Measurements from ENCODE around the gene UBTD1. TPM values are rescaled to one million over a fixed set of nuclear protein-coding genes. Genes with fewer than 3 reads are reported as not detected.

UBTD1 gene
- total RNA-seq, 2 donors from 2014 or later, result 19.1 to 19.3 TPM

DNA sequence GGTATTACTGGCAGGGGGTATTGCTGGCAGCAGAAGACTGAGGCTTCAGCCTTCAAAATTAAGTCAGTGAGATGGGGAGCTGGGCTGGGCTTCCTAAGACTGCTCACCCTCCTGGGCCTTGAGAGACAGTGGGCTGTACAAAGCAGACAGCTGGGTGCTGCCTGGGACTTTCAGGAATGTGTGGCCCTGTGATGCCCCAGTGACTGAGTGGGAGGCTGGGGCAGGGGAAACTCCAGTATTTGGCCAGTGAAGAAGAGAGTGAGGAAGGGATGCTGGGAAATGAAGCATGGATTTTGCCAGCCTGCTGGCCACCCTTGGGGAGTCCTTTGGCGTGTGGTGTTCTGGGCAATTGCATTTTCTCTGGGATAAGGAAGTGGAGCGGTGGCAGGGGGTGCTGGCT, 74.3 kb downstream of the UBTD1 start:
- no peaks in the 10 kb centered on the region for H3K27me3 Mint-ChIP-seq (ENCODE audit: insufficient read depth)
- no peaks in the 10 kb centered on the region for H3K27me3 ChIP-seq (ENCODE audit: control insufficient read depth, insufficient read depth, low read length, poor library complexity, severe bottlenecking)
- H3K27ac ChIP-seq (ENCODE audit: low read depth, low read length), result no peak overlapping the region
- TF ChIP-seq, protein P1, sequence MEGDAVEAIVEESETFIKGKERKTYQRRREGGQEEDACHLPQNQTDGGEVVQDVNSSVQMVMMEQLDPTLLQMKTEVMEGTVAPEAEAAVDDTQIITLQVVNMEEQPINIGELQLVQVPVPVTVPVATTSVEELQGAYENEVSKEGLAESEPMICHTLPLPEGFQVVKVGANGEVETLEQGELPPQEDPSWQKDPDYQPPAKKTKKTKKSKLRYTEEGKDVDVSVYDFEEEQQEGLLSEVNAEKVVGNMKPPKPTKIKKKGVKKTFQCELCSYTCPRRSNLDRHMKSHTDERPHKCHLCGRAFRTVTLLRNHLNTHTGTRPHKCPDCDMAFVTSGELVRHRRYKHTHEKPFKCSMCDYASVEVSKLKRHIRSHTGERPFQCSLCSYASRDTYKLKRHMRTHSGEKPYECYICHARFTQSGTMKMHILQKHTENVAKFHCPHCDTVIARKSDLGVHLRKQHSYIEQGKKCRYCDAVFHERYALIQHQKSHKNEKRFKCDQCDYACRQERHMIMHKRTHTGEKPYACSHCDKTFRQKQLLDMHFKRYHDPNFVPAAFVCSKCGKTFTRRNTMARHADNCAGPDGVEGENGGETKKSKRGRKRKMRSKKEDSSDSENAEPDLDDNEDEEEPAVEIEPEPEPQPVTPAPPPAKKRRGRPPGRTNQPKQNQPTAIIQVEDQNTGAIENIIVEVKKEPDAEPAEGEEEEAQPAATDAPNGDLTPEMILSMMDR (conservative IDR thresholded peaks at IDR 0.05), result no peak
- H3K36me3 Mint-ChIP-seq (ENCODE audit: low read depth), result peaks cover 6% of the 10 kb centered on the region
- no peaks in the 10 kb centered on the region for H3K4me1 Mint-ChIP-seq
- H3K4me1 ChIP-seq (ENCODE audit: control insufficient read depth, insufficient read depth, low read length), result no peaks in the 10 kb centered on the region
- H3K4me3 Mint-ChIP-seq, result no peak overlapping the region
- DNase-seq, result no peak
- no peak overlapping the region for H3K9ac ChIP-seq (ENCODE audit: extremely low read depth, low read length, poor library complexity, severe bottlenecking)
- no peaks in the 10 kb centered on the region for H3K9me3 Mint-ChIP-seq
- WGBS, 2 experiments (ENCODE audit: insufficient coverage in 1 of 2, insufficient read length in 1 of 2), result 80 to 95% methylated on average over 1 to 2 of the region's 2 CpGs
- no peak overlapping the region for H3K4me3 ChIP-seq (ENCODE audit: low read length)
- H3K27ac Mint-ChIP-seq, result no peak overlapping the region
- peaks cover 8% of the 10 kb centered on the region for H3K36me3 ChIP-seq (ENCODE audit: control insufficient read depth, insufficient read depth, low read length)
- H3K9me3 ChIP-seq (ENCODE audit: control insufficient read depth, low read length), result no peaks in the 10 kb centered on the region

- Mint-ChIP-seq H3K4me3 (no peak overlapping the region), H3K4me1 (no peaks in the 10 kb centered on the region), H3K27ac (no peak overlapping the region), H3K9me3 (no peaks in the 10 kb centered on the region), H3K36me3 (ENCODE audit: low read depth) (peaks cover 4% of the 10 kb centered on the region), H3K27me3 (ENCODE audit: insufficient read depth) (no peaks in the 10 kb centered on the region)
- H3K27me3 ChIP-seq (ENCODE audit: control insufficient read depth, insufficient read depth, low read length, poor library complexity, severe bottlenecking), result no peaks in the 10 kb centered on the region
- no peak for DNase-seq
- no peaks in the 10 kb centered on the region for H3K4me1 ChIP-seq (ENCODE audit: control insufficient read depth, insufficient read depth, low read length)
- TF ChIP-seq, protein P1 (conservative IDR thresholded peaks at IDR 0.05), result no peak
- 70 to 73% methylated on average over 2 of the region's 2 CpGs for WGBS, 2 experiments (ENCODE audit: insufficient coverage in 1 of 2, insufficient read length in 1 of 2)
- peaks cover 8% of the 10 kb centered on the region for H3K36me3 ChIP-seq (ENCODE audit: control insufficient read depth, insufficient read depth, low read length)
- H3K27ac ChIP-seq (ENCODE audit: low read depth, low read length), result no peak overlapping the region
- no peaks in the 10 kb centered on the region for H3K9me3 ChIP-seq (ENCODE audit: control insufficient read depth, low read length)
- H3K9ac ChIP-seq (ENCODE audit: extremely low read depth, low read length, poor library complexity, severe bottlenecking), result no peak overlapping the region
- H3K4me3 ChIP-seq (ENCODE audit: low read length), result no peak overlapping the region
Measured at GRCh38 chr10:97573672-97574071, 74.9 kb downstream of the UBTD1 start.

GRCh38 chr10:97574374-97575126, 75.8 kb downstream of the UBTD1 start:
- no peaks in the 10 kb centered on the region for H3K9me3 Mint-ChIP-seq
- peak; percentile 66 for DNase-seq
- H3K4me3 Mint-ChIP-seq, result no peak overlapping the region

More at GRCh38 chr10:97574374-97575126, 75.8 kb downstream of the UBTD1 start:
- no peak overlapping the region for H3K27ac ChIP-seq (ENCODE audit: low read depth, low read length)
- Mint-ChIP-seq H3K4me1 (no peaks in the 10 kb centered on the region), H3K36me3 (ENCODE audit: low read depth) (peaks cover 2% of the 10 kb centered on the region), H3K27ac (peak overlapping the region; percentile 35), H3K27me3 (ENCODE audit: insufficient read depth) (no peaks in the 10 kb centered on the region)
- no peaks in the 10 kb centered on the region for H3K27me3 ChIP-seq (ENCODE audit: control insufficient read depth, insufficient read depth, low read length, poor library complexity, severe bottlenecking)
- no peaks in the 10 kb centered on the region for H3K4me1 ChIP-seq (ENCODE audit: control insufficient read depth, insufficient read depth, low read length)
- H3K9ac ChIP-seq (ENCODE audit: extremely low read depth, low read length, poor library complexity, severe bottlenecking), result no peak overlapping the region
- H3K36me3 ChIP-seq (ENCODE audit: control insufficient read depth, insufficient read depth, low read length), result peaks cover 3% of the 10 kb centered on the region
- WGBS, 2 experiments (ENCODE audit: insufficient coverage in 1 of 2, insufficient read length in 1 of 2), result 88 to 97% methylated on average over 4 of the region's 4 CpGs
- H3K4me3 ChIP-seq (ENCODE audit: low read length), result no peak overlapping the region
- TF ChIP-seq, protein P1 (conservative IDR thresholded peaks at IDR 0.05), result no peak
- no peaks in the 10 kb centered on the region for H3K9me3 ChIP-seq (ENCODE audit: control insufficient read depth, low read length)
